ENCODE measurements around the gene GNMT. TPM values are rescaled to one million over a fixed set of nuclear protein-coding genes. Genes with fewer than 3 reads are reported as not detected.

Gene GNMT
- total and polyA plus RNA-seq, 2 of the 8 experiments (the other 6 are each of a cell fraction or from before 2014, with no cell fraction given), result 1.8 to 3.4 TPM

GRCh38 chr6:42963179-42963854 lies 2.8 kb downstream of the GNMT start (continued):
- TF ChIP-seq SP2 (IDR thresholded peaks at IDR 0.05; ENCODE audit: low read length), result no peak

Measured in H1 (cell line).